ENCODE results near the gene KRTAP9-7.

DNA sequence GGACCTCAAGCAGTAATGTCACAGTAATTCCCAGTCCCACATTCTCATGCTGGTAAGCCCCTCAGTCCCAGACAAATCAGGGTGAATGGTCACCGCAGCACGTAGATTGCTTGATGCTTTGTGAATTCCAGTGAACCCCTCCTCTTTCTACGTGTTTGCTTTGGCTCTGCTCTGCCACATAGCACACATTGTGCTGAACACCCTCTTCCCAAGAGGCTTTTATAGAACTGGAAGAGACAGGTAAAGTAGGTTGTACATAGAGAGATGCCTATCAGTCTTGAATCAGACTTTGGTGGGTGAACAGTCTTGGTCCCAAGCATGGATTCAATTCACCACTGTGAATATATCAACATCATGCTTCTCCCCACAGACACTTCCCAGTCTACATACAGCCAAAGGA is 10.9 kb upstream of the KRTAP9-7 start:
- TF ChIP-seq, protein P1, sequence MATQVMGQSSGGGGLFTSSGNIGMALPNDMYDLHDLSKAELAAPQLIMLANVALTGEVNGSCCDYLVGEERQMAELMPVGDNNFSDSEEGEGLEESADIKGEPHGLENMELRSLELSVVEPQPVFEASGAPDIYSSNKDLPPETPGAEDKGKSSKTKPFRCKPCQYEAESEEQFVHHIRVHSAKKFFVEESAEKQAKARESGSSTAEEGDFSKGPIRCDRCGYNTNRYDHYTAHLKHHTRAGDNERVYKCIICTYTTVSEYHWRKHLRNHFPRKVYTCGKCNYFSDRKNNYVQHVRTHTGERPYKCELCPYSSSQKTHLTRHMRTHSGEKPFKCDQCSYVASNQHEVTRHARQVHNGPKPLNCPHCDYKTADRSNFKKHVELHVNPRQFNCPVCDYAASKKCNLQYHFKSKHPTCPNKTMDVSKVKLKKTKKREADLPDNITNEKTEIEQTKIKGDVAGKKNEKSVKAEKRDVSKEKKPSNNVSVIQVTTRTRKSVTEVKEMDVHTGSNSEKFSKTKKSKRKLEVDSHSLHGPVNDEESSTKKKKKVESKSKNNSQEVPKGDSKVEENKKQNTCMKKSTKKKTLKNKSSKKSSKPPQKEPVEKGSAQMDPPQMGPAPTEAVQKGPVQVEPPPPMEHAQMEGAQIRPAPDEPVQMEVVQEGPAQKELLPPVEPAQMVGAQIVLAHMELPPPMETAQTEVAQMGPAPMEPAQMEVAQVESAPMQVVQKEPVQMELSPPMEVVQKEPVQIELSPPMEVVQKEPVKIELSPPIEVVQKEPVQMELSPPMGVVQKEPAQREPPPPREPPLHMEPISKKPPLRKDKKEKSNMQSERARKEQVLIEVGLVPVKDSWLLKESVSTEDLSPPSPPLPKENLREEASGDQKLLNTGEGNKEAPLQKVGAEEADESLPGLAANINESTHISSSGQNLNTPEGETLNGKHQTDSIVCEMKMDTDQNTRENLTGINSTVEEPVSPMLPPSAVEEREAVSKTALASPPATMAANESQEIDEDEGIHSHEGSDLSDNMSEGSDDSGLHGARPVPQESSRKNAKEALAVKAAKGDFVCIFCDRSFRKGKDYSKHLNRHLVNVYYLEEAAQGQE (IDR thresholded peaks at IDR 0.05; ENCODE audit: insufficient read depth in 1 of 2, low read depth in 2 of 2, low read length in 2 of 2): no peak
- TF ChIP-seq SIN3A (IDR thresholded peaks at IDR 0.05; ENCODE audit: borderline replicate concordance, insufficient read depth, low read length): no peak
- TF ChIP-seq TAF1 (IDR thresholded peaks at IDR 0.05; ENCODE audit: borderline replicate concordance, insufficient read depth, low read length): no peak
